MCF 10A (cell line): ENCODE measurements around the gene GTPBP3. TPM values are rescaled to one million over a fixed set of nuclear protein-coding genes. Genes with fewer than 3 reads are reported as not detected.
A peak's percentile ranks its signal among the peaks of the same experiment; 100 is the strongest.

Experiments used
- BruUV-seq: library from RNA; stranded (reverse); fragments of 400-500 nt; replicated peaks from 2 replicates; lab custom pipeline; 2021; lab: Mats Ljungman, UMichigan
- CTCF ChIA-PET: fragments of 300-600 bp; sonication (Branson Sonifier 250); formaldehyde crosslinking; extraction: SDS; loops from one replicate; lab custom pipeline; 2021; ENCODE audit warnings: antibody characterized with exemption, inconsistent platforms; lab: Yijun Ruan, JAX
- POLR2A ChIA-PET: fragments of 300-600, 350-650 bp; sonication (Branson Sonifier 250); formaldehyde crosslinking; extraction: SDS; loops from one replicate; lab custom pipeline; 2020; ENCODE audit warnings: antibody characterized with exemption, inconsistent platforms; lab: Yijun Ruan, JAX
- DNase-seq: peaks from one replicate; pipeline ENCODE4 v3.0.0-alpha.2; 2018; ENCODE audit not compliant: unreplicated experiment
- H3K27ac Mint-ChIP-seq: one replicate; pipeline ENCODE4 v1.8.0; 2022; ENCODE audit warnings: mild to moderate bottlenecking, low read depth, mixed read lengths; ENCODE audit not compliant: unreplicated experiment
- H3K27me3 Mint-ChIP-seq: one replicate; pipeline ENCODE4 v1.8.0; 2022; ENCODE audit warnings: mixed read lengths; ENCODE audit not compliant: insufficient read depth, unreplicated experiment
- H3K36me3 Mint-ChIP-seq: one replicate; pipeline ENCODE4 v1.8.0; 2022; ENCODE audit warnings: mild to moderate bottlenecking, moderate library complexity, mixed read lengths; ENCODE audit not compliant: insufficient read depth, unreplicated experiment
- H3K4me1 Mint-ChIP-seq: one replicate; pipeline ENCODE4 v1.8.0; 2022; ENCODE audit warnings: mixed read lengths; ENCODE audit not compliant: insufficient read depth, unreplicated experiment
- H3K4me3 Mint-ChIP-seq: one replicate; pipeline ENCODE4 v1.8.0; 2022; ENCODE audit warnings: mild to moderate bottlenecking, moderate library complexity, mixed read lengths; ENCODE audit not compliant: unreplicated experiment
- H3K9me3 Mint-ChIP-seq: one replicate; pipeline ENCODE4 v1.8.0; 2022; ENCODE audit warnings: mixed read lengths; ENCODE audit not compliant: unreplicated experiment
- intact Hi-C: fragments of 100-400 bp; cut with micrococcal nuclease; formaldehyde crosslinking; loops from 2 replicates; pipeline ENCODE4 v1.14.1; 2022
- total RNA-seq: library from RNA; stranded (reverse); gene quantifications from 2 replicates; pipeline ENCODE4 v1.2.3, GENCODE V29; 2022
- TF ChIP-seq, protein P1 (sequence below): fragments of 200-600 bp; IDR thresholded peaks from one replicate; pipeline ENCODE4 v1.8.0; 2022; ENCODE audit warnings: antibody characterized with exemption, mild to moderate bottlenecking; ENCODE audit not compliant: unreplicated experiment

GTPBP3 gene
- total RNA-seq, 1 experiment from 2014 or later, result 27.9 TPM

DNA sequence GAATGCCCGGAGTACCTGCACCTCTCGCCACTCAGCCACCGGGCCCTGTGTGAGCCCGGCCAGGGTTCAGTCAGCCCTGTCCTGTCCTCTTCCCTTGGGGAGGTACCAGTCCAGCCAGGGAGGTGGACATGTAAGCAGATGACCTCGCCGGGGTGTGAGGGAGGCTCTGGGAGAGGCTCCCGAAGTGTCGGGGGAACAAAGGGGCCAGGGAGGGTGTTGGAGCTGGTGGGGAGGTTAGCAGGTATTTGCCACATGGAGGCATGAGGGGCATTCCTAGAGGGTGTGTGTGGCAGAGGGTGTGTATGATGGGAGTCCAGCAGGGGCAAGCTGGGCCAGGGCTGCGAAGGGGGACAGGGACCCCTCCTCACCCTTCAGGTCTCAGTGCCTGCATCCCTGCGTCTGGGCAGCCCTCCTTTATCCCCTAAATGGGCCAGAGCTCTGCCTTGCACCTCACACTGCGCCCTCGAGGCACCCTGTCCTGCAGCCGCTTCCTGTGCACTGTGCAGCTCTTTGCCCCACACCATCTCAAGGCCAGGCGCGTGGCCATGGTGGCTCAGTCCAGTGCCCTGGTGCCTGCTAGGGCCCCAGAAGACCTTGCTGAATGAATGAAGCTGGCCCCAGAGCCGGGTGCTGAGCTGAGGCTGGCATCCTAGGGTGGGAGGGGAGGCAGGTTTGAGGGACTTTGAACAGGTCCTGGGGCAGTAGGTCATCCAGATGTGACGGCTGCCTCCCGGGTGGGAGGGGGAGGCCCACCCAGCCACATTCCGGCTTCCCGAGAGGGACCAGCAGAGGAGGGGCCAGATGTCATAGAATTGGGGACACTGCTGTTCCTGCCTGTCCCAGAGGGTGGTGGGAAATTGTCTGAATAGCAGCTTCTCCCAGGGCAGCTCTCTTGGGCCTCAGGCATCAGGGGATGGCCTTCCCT, 24.9 kb upstream of the GTPBP3 start:
- no peaks in the 10 kb centered on the region for H3K27me3 Mint-ChIP-seq
- CTCF ChIA-PET, result interaction anchor here (0.6 to 0.7 kb wide), 3 partner anchors 20 to 472 kb away, joined by 3 to 5 read pairs (median 3); no protein-coding TSS in a partner anchor
- POLR2A ChIA-PET, result interaction anchor here (0.9 to 10.5 kb wide), 3 partner anchors 14 to 68 kb away, joined by 3 to 152 read pairs (median 3); partner anchors contain the start of genes ANO8 and GTPBP3
- peak overlapping the region; percentile 52 for H3K27ac Mint-ChIP-seq
- H3K9me3 Mint-ChIP-seq, result no peaks in the 10 kb centered on the region
- BruUV-seq, result no TSS peak
- H3K4me1 Mint-ChIP-seq, result peaks cover 29% of the 10 kb centered on the region
- TF ChIP-seq, protein P1, sequence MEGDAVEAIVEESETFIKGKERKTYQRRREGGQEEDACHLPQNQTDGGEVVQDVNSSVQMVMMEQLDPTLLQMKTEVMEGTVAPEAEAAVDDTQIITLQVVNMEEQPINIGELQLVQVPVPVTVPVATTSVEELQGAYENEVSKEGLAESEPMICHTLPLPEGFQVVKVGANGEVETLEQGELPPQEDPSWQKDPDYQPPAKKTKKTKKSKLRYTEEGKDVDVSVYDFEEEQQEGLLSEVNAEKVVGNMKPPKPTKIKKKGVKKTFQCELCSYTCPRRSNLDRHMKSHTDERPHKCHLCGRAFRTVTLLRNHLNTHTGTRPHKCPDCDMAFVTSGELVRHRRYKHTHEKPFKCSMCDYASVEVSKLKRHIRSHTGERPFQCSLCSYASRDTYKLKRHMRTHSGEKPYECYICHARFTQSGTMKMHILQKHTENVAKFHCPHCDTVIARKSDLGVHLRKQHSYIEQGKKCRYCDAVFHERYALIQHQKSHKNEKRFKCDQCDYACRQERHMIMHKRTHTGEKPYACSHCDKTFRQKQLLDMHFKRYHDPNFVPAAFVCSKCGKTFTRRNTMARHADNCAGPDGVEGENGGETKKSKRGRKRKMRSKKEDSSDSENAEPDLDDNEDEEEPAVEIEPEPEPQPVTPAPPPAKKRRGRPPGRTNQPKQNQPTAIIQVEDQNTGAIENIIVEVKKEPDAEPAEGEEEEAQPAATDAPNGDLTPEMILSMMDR, result no peak
- H3K36me3 Mint-ChIP-seq, result peaks cover 27% of the 10 kb centered on the region
- intact Hi-C loops, result no loop called here
- peak overlapping the region; percentile 57 for H3K4me3 Mint-ChIP-seq
- DNase-seq, result no peak

DNA sequence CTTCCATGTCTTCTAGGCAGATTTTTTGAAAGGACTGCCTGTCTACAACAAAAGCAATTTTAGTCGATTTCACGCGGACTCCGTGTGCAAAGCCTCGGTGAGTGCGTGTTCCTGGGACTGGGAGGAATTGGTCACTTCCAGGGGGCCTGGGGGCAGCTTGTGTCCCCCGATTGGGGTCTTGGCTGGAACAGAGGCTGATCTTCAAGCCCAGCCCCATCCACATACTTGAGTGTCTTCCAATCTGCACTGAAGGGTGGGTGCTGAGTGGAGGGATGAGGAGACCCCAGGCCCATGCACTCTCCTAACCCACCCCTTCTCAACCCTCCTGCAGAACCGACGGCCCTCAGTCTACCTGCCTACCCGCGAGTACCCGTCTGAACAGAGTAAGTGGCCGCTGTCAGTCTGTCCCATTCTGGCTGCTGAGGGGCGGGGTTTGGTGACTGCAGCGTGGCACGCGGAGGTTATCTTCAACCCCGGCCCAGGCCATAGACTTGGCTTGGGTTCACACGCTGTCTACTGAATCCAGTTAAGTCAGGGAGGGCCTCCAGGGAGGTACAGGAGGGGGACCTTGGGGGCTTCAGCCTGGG, 23.3 kb upstream of the GTPBP3 start:
- TF ChIP-seq, protein P1, result no peak
- Mint-ChIP-seq H3K4me1 (peaks cover 22% of the 10 kb centered on the region), H3K36me3 (peaks cover 37% of the 10 kb centered on the region), H3K9me3 (no peaks in the 10 kb centered on the region), H3K27ac (no peak overlapping the region), H3K4me3 (no peak overlapping the region), H3K27me3 (no peaks in the 10 kb centered on the region)
- POLR2A ChIA-PET, result interaction anchor here (0.6 kb wide), 1 partner anchor 428 kb away, joined by 3 read pairs; no protein-coding TSS in a partner anchor
- DNase-seq, result no peak
- no TSS peak for BruUV-seq
- CTCF ChIA-PET, result interaction anchor here (0.6 kb wide), 1 partner anchor 34 kb away, joined by 3 read pairs; no protein-coding TSS in a partner anchor
- intact Hi-C loops, result no loop called here

DNA sequence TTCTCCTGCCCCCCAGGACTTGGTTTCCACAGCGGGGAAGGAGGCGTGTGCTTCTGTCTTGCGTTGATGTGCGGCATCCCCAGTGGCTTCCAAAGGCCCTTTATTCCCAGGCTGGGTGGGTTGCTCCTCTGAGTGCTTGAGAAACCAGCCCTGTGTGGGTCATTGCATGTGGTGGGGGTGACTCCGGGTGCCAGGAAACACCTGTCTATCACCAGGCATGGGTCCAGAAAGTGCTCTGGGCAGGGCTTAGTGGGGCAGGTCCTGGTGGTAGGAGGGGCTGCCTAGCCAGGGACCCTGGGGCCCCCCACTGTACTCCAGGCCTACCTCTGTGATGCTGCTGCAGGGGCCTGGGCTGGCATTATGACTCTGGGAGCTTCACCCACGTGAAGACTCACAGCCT, 18.4 kb upstream of the GTPBP3 start:
- Mint-ChIP-seq H3K4me3 (no peak overlapping the region), H3K36me3 (peaks cover 65% of the 10 kb centered on the region), H3K9me3 (no peaks in the 10 kb centered on the region), H3K27ac (no peak overlapping the region), H3K27me3 (no peaks in the 10 kb centered on the region), H3K4me1 (no peaks in the 10 kb centered on the region)
- ChIA-PET CTCF (no interaction called here), POLR2A (interaction anchor here (0.7 kb wide), 1 partner anchor 12 kb away, joined by 3 read pairs; no protein-coding TSS in a partner anchor)
- DNase-seq, result no peak
- TF ChIP-seq, protein P1, result no peak
- no TSS peak for BruUV-seq
- intact Hi-C loops, result no loop called here
